GM21528 (cell line): ENCODE data around the gene CST9.

Source experiments
- ATAC-seq: cut with Tn5 transposase; IDR thresholded peaks from one replicate; pipeline ENCODE4 v1.9.1; 2021; ENCODE audit warnings: mild to moderate bottlenecking, moderate library complexity; ENCODE audit not compliant: unreplicated experiment, low FRiP score

Gene CST9

GRCh38 chr20:23562721-23563342 is 42.9 kb downstream of the CST9 start:
- no peak for ATAC-seq

- ATAC-seq, result no peak
These were observed 51.3 kb downstream of the CST9 start for GRCh38 chr20:23554401-23554800.
